Keratinocyte (primary cell): Measurements from ENCODE around the gene GTF3A. TPM values are rescaled to one million over a fixed set of nuclear protein-coding genes. Genes with fewer than 3 reads are reported as not detected.
A peak's percentile ranks its signal among the peaks of the same experiment; 100 is the strongest.

Source experiments
- DNase-seq: peaks from one replicate; pipeline ENCODE4 v3.0.0-alpha.2; 2011; ENCODE audit warnings: low read depth, missing footprints, low spot score
- FAIRE-seq: peaks from 2 replicates; lab custom pipeline; 2011; peaks lifted over from hg19 to GRCh38; lab: Jason Lieb, UNC
- H2AFZ ChIP-seq: 2 replicates; pipeline ENCODE4 v1.6.0; 2012; ENCODE audit warnings: low read length, control low read depth, inconsistent platforms; ENCODE audit not compliant: control insufficient read depth
- H3K27ac ChIP-seq: 2 replicates; pipeline ENCODE4 v1.5.1; 2011; ENCODE audit warnings: low read length; ENCODE audit not compliant: control insufficient read depth, insufficient read depth
- H3K27me3 ChIP-seq: 3 replicates; pipeline ENCODE4 v1.6.0; 2011; ENCODE audit warnings: low read length; ENCODE audit not compliant: control insufficient read depth, insufficient read depth; ENCODE audit errors: extremely low read depth
- H3K36me3 ChIP-seq, 2 experiments: 2 replicates in 1 of 2; 3 replicates in 1 of 2; pipeline ENCODE4 v1.5.1; 2011; ENCODE audit warnings: low read length in 2 of 2, mild to moderate bottlenecking in 1 of 2; ENCODE audit not compliant: control insufficient read depth in 2 of 2, insufficient read depth in 2 of 2; ENCODE audit errors: extremely low read depth in 1 of 2
- H3K4me1 ChIP-seq: 3 replicates; pipeline ENCODE4 v1.5.1; 2011; ENCODE audit warnings: low read length; ENCODE audit not compliant: control insufficient read depth, insufficient read depth; ENCODE audit errors: extremely low read depth
- H3K4me2 ChIP-seq: 3 replicates; pipeline ENCODE4 v1.6.0; 2011; ENCODE audit warnings: low read depth, low read length; ENCODE audit not compliant: control insufficient read depth, insufficient read depth; ENCODE audit errors: extremely low read depth
- H3K4me3 ChIP-seq, 3 experiments: fragments of 200-600 bp in 1 of 3; sonication (generic) in 1 of 3; 2 replicates in 2 of 3; 3 replicates in 1 of 3; pipeline ENCODE4 v1.5.1; 2011 to 2016; ENCODE audit warnings: low read length in 3 of 3, mild to moderate bottlenecking in 3 of 3, control low read depth in 2 of 3, inconsistent platforms in 1 of 3, low read depth in 1 of 3, mixed read lengths in 1 of 3, mixed run types in 1 of 3, moderate library complexity in 1 of 3; ENCODE audit not compliant: control insufficient read depth in 2 of 3, insufficient read depth in 2 of 3; ENCODE audit errors: extremely low read depth in 1 of 3
- H3K79me2 ChIP-seq: 2 replicates; pipeline ENCODE4 v1.6.0; 2012; ENCODE audit warnings: low read length; ENCODE audit not compliant: control insufficient read depth, insufficient read depth
- H3K9ac ChIP-seq: 3 replicates; pipeline ENCODE4 v1.6.0; 2011; ENCODE audit warnings: low read length; ENCODE audit not compliant: control insufficient read depth, insufficient read depth; ENCODE audit errors: extremely low read depth
- H3K9me1 ChIP-seq: 3 replicates; pipeline ENCODE4 v1.6.0; 2011; ENCODE audit warnings: low read length; ENCODE audit not compliant: control insufficient read depth, insufficient read depth; ENCODE audit errors: extremely low read depth
- H3K9me3 ChIP-seq: 2 replicates; pipeline ENCODE4 v1.5.1; 2012; ENCODE audit warnings: low read depth, low read length; ENCODE audit not compliant: control insufficient read depth
- H4K20me1 ChIP-seq: 3 replicates; pipeline ENCODE4 v1.6.0; 2011; ENCODE audit warnings: low read length; ENCODE audit not compliant: control insufficient read depth, insufficient read depth; ENCODE audit errors: extremely low read depth
- EZH2 ChIP-seq: IDR thresholded peaks from one replicate; pipeline ENCODE4 v1.6.1; 2012; ENCODE audit warnings: inconsistent platforms, mild to moderate bottlenecking, low read length, moderate library complexity
- dilution Hi-C: fragments of 300-500 bp; cut with MboI; formaldehyde crosslinking; loops from one replicate; pipeline ENCODE4 v1.7.0; 2020; ENCODE audit warnings: low sequenced_read_pairs; ENCODE audit not compliant: extremely low pct_ligation_motif_present
- polyA plus RNA-seq, 5 experiments: library from polyadenylated mRNA; depleted of rRNA in 3 of 5; stranded (reverse) in 3 of 5; stranded (forward) in 1 of 5; unstranded in 1 of 5; fragments of >200 nt; gene quantifications; 1 replicate in 1 of 5; 2 replicates in 3 of 5; 3 replicates in 1 of 5; pipeline versions ENCODE4 v1.2.1 to v1.2.3, GENCODE V29; 2011 to 2012; ENCODE audit warnings: missing spikeins in 2 of 5, low read depth in 1 of 5, low replicate concordance in 1 of 5
- TF ChIP-seq, protein P1 (sequence below), 3 experiments: IDR thresholded peaks in 1 of 3; conservative IDR thresholded peaks in 1 of 3; optimal IDR thresholded peaks in 1 of 3; 2 replicates in 2 of 3; 3 replicates in 1 of 3; pipeline versions ENCODE3 to v1.5.1; 2011; ENCODE audit warnings: low read length in 3 of 3, mild to moderate bottlenecking in 3 of 3, moderate library complexity in 2 of 3, control low read depth in 1 of 3, inconsistent platforms in 1 of 3; ENCODE audit not compliant: insufficient read depth in 2 of 3; ENCODE audit errors: extremely low read depth in 1 of 3

Gene GTF3A
- polyA plus RNA-seq, 1 donor (not counting 4 experiments of a cell fraction or from before 2014, with no cell fraction given) = 97.8 TPM

DNA sequence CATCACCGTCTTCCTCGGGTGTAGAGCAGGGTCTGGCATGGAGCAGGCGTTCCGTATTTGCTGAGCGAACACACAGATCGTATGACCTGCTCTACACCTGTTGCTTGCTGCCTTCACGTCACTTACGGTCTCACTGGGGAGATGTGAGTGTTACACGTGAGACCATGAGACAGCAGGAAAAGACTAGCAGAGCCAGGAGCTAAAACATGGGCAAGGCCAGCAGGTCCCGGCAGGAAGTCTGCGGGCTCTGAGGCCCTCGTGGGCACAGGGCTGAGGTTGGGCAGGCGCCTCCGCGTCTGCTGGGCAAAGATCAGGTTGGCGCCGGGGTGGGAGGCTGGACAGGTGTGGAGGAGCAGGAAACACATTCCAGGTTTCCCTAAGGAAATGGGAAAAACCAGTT lies 19.7 kb upstream of the GTF3A start:
- Histone ChIP-seq H3K79me2 (no peaks in the 10 kb centered on the region), H3K36me3 (no peaks in the 10 kb centered on the region), H3K27ac (no peak overlapping the region), H3K9me1 (no peaks in the 10 kb centered on the region), H3K4me3 (no peak overlapping the region), H3K4me1 (peaks cover 13% of the 10 kb centered on the region), H2AFZ (no peak overlapping the region), H4K20me1 (no peaks in the 10 kb centered on the region), H3K4me2 (no peak overlapping the region), H3K9me3 (no peaks in the 10 kb centered on the region), H3K27me3 (peaks cover 4% of the 10 kb centered on the region), H3K9ac (no peak overlapping the region)
- FAIRE-seq = no peak
- no peak for TF ChIP-seq EZH2
- TF ChIP-seq, protein P1, sequence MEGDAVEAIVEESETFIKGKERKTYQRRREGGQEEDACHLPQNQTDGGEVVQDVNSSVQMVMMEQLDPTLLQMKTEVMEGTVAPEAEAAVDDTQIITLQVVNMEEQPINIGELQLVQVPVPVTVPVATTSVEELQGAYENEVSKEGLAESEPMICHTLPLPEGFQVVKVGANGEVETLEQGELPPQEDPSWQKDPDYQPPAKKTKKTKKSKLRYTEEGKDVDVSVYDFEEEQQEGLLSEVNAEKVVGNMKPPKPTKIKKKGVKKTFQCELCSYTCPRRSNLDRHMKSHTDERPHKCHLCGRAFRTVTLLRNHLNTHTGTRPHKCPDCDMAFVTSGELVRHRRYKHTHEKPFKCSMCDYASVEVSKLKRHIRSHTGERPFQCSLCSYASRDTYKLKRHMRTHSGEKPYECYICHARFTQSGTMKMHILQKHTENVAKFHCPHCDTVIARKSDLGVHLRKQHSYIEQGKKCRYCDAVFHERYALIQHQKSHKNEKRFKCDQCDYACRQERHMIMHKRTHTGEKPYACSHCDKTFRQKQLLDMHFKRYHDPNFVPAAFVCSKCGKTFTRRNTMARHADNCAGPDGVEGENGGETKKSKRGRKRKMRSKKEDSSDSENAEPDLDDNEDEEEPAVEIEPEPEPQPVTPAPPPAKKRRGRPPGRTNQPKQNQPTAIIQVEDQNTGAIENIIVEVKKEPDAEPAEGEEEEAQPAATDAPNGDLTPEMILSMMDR (optimal IDR thresholded peaks at IDR 0.05 in 1 of 3, IDR thresholded peaks at IDR 0.05 in 1 of 3, conservative IDR thresholded peaks at IDR 0.05 in 1 of 3; ENCODE audit: extremely low read depth in 1 of 3, insufficient read depth in 2 of 3, low read length in 3 of 3) = no peak
- dilution Hi-C loops = no loop called here
- no peak for DNase-seq

DNA sequence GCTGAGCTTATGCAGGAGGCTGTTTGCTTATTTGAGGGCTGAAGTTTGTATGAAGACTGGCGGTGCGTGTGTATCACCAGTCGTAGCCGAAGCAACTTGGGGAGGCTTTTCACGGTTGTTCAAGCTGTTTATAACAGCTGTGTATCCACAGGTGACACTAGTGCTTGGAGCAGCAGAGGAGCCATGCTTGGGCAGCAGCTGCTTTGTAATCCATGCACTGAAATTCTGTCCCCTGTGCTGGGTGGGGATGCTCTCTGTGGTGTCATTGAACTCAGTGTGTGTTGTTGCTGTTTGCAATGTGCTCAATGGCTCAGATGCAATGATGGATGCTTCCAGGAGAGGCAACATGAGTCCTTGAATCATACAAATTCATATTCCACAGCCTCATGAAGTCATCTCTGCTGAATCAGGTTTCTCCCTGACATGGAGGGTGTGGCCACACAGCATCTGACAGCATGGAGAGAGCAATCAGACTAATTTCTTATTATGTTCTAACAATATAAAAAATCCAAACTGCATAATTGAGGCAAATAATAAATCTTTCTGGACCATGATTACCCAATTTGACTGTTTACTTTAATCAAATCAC lies 18.8 kb upstream of the GTF3A start:
- Histone ChIP-seq H3K9ac (no peak overlapping the region), H3K79me2 (no peaks in the 10 kb centered on the region), H3K27ac (no peak overlapping the region), H3K4me3 (no peak overlapping the region), H3K27me3 (peaks cover 4% of the 10 kb centered on the region), H3K4me1 (peaks cover 13% of the 10 kb centered on the region), H3K4me2 (no peak overlapping the region), H3K9me1 (no peaks in the 10 kb centered on the region), H3K9me3 (no peaks in the 10 kb centered on the region), H2AFZ (no peak overlapping the region), H3K36me3 (no peaks in the 10 kb centered on the region), H4K20me1 (no peaks in the 10 kb centered on the region)
- dilution Hi-C loops = no loop called here
- FAIRE-seq (no peak), DNase-seq (no peak)
- TF ChIP-seq, protein P1 (optimal IDR thresholded peaks at IDR 0.05 in 1 of 3, IDR thresholded peaks at IDR 0.05 in 1 of 3, conservative IDR thresholded peaks at IDR 0.05 in 1 of 3; ENCODE audit: extremely low read depth in 1 of 3, insufficient read depth in 2 of 3, low read length in 3 of 3) = peak in 1 of 3 experiments; percentile 3
- TF ChIP-seq EZH2 = no peak
